GM18520 (cell line): ENCODE results near the gene CEP131.

Experiments used
- ATAC-seq: cut with Tn5 transposase; IDR thresholded peaks from one replicate; pipeline ENCODE4 v1.9.1; 2021; ENCODE audit not compliant: unreplicated experiment

CEP131 gene

DNA sequence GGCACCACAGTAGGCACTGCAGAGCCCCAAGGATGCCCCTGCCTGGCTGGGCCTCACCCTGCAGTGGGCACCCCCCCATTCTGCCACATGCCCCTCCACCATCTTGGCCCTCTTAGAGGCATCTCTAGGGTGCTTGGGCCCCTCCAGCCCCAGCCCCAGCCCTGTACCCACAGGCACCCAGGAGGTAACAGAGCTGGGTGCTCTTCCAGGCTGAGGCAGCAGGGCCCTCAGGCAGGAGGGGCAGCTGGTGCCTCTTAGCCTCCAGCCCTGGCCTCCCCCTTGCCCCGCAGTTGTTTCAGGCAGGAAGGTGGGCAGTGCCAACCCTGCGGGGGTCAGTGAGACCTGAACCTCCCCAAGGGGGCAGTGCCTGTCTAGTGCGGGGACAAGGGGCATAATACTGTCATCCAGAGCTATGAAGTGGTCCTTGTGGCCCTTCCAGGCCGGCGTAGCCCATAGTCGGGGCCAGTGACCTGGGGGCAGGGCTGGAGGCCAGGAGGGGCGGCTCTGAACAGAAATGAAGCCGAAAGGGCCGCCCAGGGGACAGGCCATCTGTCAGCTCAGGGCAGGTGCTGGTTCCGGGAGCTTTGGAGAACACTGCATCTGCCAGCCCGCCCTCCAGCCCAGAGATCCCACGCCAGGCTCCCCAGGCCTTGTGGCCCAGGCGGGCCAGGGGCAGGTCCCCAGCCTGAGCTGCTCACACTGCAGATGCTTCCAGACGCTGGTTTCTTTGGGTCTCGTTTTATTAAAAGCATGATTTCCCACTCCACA, 51.9 kb downstream of the CEP131 start:
- ATAC-seq: no peak

DNA sequence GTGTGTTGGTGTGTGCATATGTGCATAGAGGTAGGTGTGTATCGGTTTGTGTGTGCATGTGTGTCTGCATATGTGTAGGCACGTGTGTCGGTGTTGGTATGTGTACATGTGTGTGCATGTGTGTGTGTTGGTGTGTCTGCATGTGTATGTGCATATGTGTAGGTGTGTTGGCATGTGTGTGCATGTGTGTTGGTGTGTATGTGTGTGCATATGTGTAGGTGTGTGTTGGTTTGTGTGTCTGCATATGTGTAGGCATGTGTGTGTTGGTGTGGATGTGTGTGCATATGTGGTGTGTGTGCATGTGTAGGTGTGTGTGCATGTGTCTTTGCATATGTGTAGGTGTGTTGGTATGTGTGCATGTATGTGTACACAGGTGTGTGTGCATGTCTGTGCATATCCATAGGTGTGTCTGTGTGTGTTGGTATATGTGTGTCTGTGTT, 52.9 kb downstream of the CEP131 start:
- ATAC-seq: no peak

DNA sequence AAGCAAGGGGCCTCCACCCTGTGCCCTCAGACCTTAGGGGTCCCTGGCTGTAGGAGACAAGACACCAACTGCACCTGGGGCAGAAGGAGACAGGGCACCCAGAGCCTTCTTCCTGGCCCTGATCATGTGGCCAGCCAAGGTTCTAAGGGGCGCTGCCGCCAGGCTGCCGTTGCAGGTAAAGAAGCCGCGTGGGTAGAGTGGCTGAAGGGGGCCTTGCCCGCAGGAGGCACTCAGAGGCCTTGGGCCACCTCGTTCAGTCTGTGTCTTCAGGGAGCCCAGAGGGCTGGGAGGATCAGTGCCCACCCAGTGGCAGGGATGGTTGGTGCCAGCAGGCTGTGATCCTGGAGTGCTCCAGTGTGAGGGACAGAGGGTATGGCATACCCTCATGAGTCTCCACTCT, 55.1 kb downstream of the CEP131 start:
- no peak for ATAC-seq

DNA sequence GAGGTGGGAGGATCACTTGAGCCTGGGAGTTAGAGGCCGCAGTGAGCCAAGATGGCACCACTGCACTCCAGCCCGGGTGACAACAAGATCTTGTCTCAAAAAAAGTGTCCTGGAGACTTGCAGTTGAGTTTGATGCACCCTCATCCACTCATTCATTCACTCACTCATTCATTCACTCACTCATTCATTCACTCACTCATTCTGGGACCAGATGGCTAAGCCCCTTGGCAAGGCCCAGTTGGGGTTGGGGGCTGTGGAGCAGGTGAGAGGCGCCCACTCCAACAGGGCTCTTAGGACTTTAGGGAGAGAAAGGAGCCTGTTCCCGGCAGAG, 55.6 kb downstream of the CEP131 start:
- ATAC-seq: no peak

DNA sequence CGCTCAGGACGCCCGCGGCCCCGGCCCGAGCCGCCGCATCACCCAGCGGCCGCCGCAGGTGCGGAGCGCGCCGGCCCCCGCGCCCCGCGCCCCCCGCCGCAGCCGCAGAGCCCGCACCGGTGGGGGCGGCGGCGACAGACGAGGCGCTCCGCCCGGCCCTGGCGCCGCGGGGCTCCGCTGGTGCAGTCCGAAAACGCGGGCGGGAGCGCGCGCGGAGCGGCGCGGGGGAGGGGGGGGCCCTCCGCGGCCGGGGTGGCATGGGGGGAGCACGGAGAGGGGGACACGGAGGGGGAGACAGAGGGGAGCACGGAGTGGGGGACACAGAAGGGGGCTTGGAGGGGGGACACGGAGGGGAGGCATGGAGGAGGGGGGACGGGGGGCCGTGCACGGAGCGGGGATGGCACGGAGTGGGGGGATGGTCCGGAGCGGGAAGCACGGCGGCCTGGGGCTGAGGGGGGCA, 56.7 kb downstream of the CEP131 start, which contains the start of gene AATK:
Gene AATK (minus strand): TSS at position 189 of the 460 bp plus-strand sequence. CDS start 229 bp downstream, outside the sequence.
- ATAC-seq: no peak

DNA sequence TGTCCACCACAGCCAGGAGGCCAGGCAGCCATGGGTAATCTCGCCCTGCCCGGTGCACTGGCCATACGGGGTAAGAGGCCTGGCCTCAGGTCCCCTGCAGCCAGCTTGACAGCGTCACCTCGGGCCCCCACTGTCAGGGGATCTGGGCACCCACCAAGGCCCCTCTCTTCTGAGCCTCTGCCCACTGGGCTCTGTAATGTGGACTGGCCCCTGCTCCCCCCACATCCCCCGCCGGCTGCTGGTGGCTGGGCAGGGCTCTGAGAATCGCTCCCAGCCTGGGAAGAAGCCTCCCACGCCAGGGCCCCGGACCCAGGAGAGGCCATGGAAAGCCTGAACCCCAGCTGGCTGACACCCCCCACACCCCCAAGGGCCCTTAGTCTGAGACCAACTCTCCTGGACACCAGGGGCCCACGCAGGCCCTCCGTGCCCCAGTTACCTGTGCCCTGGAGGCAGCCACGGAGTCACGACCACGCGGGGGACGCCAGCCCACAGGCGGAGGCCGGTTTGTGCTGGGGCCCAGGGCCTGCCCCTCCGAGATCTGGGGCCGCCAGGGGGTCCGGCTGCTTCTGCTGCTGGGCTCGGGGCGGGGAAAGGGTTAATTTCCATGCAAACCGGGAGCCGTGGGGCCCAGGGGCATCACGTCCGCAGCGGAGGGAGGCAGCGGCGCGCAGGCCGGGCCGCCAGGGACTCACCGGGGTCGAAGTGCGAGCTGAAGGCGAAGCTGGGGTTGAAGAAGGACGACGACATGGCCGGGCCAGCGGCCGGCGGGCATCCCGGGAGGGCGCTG, 57.3 kb downstream of the CEP131 start, which contains the start of gene PVALEF:
Gene PVALEF (plus strand): TSS at position 262 of the 787 bp plus-strand sequence. CDS start 15,720 bp downstream, outside the sequence.
- no peak for ATAC-seq

DNA sequence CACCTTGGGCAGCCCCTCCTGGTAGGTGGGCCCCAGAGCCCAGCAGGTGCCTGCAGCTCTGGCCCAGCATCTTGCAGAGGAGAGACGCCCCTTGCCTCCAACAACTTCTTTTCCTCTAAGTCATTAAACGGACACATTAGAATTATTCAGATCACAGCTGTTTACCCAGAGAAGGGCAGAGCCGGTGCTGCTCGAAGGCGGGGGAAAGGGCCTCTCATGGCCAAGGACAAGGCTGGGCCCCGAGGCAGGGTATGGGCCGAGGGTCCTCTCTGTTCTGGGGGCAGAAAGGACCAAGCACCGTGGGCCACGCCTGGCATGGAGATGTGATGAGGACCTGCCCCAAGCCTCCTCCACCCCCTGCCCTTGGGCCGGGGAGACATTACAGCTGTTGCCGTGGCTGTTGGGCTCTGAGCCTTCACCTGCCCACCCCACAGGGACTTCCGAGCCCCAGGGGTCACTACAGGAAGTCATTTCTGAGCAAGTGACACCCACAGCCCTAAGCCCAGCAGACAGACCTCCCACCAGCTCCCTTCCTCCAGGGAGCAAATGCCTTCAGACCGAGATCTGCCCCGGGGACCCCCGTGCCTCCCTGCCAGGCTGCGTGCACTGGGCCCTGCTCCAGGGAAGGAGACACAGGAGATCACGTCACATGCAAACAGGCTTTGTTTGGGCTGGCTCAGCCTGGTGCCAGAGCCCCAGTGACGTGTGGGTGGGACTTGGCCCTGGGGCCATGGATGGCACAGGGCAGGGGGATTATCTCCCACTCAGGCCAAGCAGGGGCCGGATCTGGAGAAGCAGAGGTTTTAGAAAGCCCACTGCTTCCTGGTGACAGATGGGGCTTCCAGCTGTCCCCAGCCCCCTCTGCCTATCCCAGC, 58.2 kb downstream of the CEP131 start:
- ATAC-seq: no peak

DNA sequence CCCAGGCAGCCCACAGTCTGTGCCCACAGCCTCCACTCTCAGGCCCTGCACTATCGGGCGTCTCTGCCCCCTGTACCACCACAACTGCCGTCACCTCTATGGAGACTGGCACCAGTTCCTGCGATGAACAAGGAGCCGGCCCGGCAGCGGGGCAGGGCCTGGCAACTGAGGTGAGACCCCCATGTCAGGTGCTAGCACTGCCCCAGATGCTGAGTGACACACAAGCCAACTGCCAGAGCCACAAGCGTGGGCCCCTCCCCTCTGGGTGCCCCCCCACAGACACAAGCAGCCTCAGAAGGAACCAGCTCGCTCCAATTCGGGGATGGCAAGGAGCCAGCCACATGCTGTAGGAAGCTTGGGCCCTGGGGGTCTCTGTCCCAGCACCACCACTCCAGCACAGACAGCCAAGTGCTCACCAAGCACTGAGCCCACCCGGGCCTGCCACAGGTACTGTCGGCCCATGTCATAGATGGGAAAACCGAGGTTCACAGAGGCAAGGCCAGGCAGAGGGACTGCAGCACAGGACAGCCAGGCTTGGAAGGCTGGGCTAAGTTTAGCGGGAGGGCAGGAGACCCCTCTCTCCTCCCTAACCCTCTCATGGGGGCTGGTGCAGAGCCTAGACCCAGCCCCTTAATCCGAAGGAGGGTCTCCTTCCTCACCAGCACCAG, 58.9 kb downstream of the CEP131 start:
- ATAC-seq: no peak

DNA sequence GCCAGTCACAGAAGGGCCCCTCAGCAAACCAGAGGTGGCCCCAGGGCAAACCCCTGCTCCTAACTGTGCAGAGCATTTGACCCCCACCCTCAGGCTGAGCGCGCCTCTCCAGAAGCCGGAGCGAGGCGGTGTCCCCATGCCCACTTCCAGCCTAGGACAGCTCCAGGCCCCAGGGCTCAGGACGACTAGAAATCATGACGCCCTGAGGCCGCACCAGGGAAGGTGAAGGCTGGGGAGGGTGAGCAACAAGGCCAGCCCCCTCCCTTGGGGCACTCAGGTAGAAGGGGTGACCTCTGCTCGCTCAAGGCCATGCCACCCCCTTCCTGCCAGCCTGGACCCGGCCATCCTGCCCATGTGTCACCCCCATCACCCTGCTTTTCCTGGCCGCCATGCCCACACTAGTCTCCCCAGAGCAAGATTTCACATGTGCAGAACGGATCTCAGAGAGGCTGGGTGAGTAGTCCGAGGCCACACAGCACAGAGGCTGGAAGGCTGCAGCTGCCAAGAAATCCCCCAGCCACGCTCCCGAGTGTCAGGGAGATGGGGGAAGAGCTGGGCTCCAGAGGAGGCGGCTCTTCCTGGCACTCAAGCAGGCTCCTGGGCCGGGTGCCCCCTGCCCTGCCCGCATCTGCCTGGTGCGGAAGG, 59.6 kb downstream of the CEP131 start:
- ATAC-seq: no peak

DNA sequence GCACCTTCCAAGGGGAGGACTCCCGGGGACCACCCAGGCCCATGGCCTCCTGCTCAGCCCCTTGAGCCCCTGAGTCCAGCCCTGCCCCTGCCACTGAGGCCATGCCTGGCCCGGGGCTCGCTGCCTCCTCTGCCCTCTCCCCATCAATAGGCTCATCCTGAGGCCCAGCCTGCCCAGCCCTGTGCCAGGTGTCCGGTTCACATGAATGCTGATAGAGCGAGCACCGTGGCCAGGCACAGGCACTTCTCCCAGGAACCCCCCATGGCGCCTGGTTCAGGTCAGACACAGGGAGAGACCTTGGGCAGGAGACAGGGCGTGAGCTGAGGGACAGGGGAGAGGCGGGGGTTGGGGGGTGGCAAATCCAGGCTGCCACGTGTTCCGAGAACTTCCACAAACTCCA, 60.3 kb downstream of the CEP131 start:
- ATAC-seq: no peak

DNA sequence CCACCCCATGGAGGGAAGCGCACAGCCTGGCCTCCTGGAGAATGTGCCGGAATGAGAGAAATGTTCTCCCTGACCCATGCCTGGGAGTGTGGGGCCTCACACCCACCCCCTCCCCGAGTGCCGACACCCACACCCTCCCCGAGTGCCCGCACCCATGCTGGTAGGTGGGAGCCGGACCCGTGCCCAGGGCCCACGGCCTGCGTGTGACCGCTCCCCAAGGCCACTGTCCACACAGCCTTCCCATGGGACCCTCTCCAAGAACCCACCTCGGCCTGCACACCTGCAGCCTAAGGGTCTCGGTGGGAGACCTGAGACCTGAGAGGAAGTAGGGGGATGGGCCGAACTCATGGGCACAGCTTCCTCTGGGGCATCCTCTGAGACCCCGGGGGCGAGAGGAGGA, 60.8 kb downstream of the CEP131 start:
- ATAC-seq: no peak

DNA sequence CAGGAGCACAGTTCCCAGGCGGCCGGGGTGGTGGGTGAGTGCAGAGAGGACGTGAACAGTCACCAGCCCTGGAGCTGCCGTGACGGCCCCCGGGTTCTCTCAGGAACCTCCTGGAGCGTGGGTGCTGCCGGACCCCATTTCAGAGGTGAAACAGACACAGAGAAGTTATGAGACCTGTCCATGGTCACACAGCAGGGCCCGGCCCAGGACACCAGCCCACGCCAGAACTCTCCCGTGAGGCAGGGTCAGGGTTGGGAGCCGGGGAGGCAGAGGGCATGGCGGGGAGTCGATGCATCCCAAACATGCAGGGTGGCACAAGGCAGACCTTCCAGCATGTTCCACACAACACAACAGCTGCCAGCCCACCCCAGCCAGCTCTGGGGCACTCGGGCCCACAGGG, 61.2 kb downstream of the CEP131 start:
- no peak for ATAC-seq

DNA sequence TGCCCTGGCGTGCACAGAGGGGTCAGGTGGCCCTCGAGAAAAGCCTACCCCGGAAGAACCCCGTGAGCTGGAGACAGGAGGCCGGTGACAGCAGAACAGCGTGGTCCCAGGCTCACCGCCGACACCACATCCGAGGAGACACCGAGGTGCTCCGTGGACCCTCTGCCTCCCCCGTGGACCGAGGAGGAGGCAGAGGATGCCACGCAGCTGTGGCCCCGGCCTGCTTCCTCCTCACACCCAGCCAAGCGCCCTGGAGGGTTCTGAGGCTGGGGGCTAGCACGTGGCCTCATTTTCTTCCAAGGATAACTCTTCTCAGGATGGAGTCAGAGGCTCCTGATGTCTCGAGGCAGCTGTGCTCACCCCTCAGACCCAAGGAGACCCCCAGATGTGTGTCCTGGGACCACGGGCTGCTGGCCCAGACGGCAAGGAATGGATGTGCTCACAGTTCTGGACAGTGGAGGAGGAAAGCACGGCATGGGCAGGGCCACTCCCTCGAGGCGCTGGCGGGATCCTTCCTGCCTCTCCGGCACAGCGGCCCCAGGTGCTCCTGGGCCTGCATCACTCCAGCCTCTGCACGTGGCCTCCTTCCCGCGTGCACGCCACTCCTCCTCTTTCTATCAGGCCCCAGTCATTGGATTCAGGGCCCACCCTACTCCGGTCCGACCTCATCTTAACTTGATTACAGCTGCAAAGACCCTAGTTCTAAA, 61.9 kb downstream of the CEP131 start:
- no peak for ATAC-seq

DNA sequence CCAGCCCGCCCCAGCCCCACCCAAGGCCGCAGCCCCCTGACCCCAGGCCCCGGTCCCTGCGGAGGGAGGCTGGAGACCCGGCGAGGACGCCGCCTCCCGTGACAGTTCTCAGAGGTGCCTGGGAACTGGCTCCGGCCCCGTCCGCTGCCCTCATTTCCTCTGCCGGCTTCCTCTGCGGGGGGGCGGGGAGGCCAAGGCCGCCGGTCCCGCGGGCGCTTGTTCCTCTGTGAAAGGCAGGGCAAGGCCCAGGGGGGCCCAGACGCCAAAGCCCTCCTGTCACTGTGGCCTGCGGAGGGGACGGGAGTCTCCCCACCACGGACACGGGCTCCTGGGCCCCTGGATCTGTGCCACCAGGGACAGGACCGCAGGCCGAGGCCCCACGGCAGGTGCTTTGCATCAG, 62.5 kb downstream of the CEP131 start:
- ATAC-seq: no peak

DNA sequence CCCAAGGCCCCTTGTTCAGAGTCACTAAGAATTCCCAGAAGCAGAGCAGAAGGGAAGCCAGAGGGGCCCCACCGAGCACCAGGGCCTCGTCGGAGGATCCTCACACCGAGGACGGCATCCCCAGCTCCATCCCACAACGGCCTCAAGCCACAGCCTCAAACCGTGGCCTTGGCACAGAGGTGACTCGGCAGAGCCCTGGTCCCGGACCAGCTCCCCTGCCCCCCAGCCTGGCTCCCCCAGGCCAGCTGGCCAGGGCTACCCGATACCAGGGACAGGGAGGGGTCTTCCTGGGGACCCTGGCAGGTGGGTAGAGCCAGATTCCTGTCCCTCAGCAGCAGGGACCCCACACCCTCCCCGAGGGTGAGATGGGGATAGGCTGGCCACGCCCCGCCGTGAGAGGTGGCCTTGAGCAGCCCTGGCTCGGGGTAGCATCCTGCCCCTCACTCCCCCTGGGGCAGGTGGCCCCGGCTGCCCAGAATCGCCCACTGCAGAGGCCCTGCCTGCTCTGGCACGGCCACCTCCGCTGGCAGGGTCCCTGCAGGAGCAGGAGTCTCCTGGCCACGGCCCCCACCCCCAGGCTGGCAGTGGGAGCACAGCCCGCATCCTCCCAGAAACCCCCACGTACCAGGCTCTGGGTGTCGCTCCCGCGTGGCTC, 63.0 kb downstream of the CEP131 start:
- no peak for ATAC-seq

DNA sequence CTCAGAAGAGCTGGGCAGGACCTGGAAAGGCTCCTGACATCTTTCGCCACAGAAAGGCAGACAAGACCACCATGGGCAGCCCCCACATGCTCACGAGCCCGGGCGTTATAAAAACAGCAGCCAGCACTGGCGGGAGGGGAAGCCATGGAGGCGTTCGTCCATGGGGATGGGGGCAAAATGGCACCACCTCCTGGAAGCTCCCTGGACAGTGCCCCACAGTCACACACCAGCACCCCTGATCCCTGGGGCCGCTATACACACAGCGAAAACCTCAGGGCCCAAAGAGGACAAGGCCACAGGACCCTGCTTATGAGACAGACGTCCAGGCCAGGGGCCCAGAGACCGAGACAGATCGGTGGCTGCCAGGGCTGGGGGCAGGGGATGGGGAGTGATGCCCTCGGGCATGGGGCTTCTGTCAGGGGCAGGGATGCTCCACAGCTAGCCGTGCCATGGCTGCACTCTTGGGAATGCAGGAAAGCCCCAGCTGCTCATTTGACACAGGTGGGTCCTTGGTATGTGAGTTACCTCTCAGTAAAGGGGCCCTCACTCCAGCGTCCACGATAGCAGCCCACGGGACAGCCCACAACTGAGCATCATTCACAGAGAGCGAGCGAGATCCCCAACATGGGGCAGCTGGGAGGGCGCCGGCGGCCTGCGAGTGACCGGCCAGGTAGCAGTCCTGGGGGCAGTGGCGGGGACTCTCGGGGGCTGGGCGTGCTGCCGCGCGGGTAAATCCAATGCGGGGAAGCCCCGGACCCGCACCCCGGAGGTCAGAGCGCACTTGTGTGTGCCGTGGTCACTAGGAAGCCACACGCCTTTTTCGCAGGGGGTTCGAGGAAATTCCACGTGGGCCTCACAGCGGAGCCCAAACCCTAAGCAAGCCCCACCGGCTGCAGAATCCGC, 63.8 kb downstream of the CEP131 start:
- no peak for ATAC-seq

DNA sequence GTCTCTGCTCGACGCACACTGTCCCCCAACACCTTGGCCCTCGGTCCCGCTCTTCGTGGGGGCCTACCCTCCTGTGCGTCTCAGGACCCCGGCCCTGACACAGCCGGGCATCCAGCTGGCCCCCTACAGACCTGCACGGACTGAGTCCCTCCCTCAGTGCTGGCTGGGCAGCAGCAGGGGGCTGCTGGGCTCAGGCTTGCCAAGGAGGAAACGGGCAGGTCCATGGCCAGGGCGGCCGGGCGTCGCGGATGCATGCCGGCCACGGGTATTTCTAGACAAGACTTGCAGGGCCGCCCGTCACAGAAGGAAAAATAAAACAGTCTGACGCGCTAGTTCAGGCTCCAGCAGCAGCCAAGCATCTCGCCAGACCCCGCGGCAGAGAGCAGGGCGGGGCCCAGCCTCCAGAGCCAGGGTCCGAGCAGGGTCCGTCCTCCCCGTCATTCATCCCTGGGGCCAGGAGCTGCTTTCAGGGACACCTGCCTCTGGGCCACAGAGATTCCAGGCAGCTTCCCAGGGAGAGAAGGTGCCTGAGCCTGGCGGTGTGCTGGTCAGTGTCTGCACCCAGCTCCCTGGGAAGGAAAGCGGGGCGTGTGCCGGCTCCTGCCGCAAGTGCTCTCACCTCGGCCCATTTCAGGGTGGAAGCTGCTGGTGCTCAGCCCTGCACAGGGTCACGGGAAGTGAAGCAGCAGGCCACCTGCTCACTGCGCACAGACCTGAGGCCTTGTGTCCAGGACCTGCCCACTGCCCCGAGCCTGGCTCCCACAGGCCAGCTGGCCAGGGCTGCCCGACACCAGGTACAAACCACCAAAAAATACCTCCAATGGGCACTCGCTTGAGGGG, 64.7 kb downstream of the CEP131 start:
- no peak for ATAC-seq
